Neural progenitor cell (in vitro differentiated cells): ENCODE results near the gene DUS1L. TPM values are rescaled to one million over a fixed set of nuclear protein-coding genes. Genes with fewer than 3 reads are reported as not detected.
A peak's percentile ranks its signal among the peaks of the same experiment; 100 is the strongest.

ENCODE experiments used
- DNase-seq: peaks from one replicate; pipeline ENCODE4 v3.0.0-alpha.2; 2016; ENCODE audit warnings: low spot score
- H2AFZ ChIP-seq: fragments of 200-600 bp; sonication (generic); replicated peaks from 2 replicates; pipeline ENCODE4 v1.6.1; 2016; ENCODE audit warnings: antibody characterized with exemption
- H3F3A ChIP-seq: fragments of 200-600 bp; sonication (generic); 2 replicates; pipeline ENCODE4 v1.6.1; 2016; ENCODE audit warnings: antibody characterized with exemption, low read depth
- H3K27ac ChIP-seq: fragments of 200-600 bp; sonication (generic); 2 replicates; pipeline ENCODE4 v1.5.1; 2016; ENCODE audit warnings: mild to moderate bottlenecking
- H3K27me3 ChIP-seq: fragments of 200-600 bp; sonication (generic); 2 replicates; pipeline ENCODE4 v1.6.1; 2016; ENCODE audit warnings: mild to moderate bottlenecking, moderate library complexity
- H3K36me3 ChIP-seq: fragments of 200-600 bp; sonication (generic); 2 replicates; pipeline ENCODE4 v1.5.1; 2016
- H3K4me1 ChIP-seq: fragments of 200-600 bp; sonication (generic); 2 replicates; pipeline ENCODE4 v1.6.1; 2016; ENCODE audit warnings: mixed run types
- H3K4me2 ChIP-seq: fragments of 200-600 bp; sonication (generic); 2 replicates; pipeline ENCODE4 v1.6.1; 2016
- H3K4me3 ChIP-seq: fragments of 200-600 bp; sonication (generic); 2 replicates; pipeline ENCODE4 v1.5.1; 2016
- H3K79me2 ChIP-seq: fragments of 200-600 bp; sonication (generic); 2 replicates; pipeline ENCODE4 v1.6.1; 2016; ENCODE audit warnings: low read depth
- H3K9ac ChIP-seq: fragments of 200-600 bp; sonication (generic); 2 replicates; pipeline ENCODE4 v1.6.1; 2016
- H3K9me3 ChIP-seq: fragments of 200-600 bp; sonication (generic); 2 replicates; pipeline ENCODE4 v1.5.1; 2016; ENCODE audit warnings: low read depth
- H4K20me1 ChIP-seq: fragments of 200-600 bp; sonication (generic); 2 replicates; pipeline ENCODE4 v1.6.1; 2016; ENCODE audit warnings: low read depth
- H3K27ac Mint-ChIP-seq: 3 replicates; pipeline ENCODE4 v1.8.0; 2021; ENCODE audit warnings: mixed read lengths
- H3K27me3 Mint-ChIP-seq: 2 replicates; pipeline ENCODE4 v1.8.0; 2022; ENCODE audit warnings: low read depth, mild to moderate bottlenecking, inconsistent platforms, moderate library complexity, mixed read lengths; ENCODE audit not compliant: insufficient read depth
- H3K36me3 Mint-ChIP-seq: 3 replicates; pipeline ENCODE4 v1.8.0; 2021; ENCODE audit warnings: mixed read lengths
- H3K4me1 Mint-ChIP-seq: 3 replicates; pipeline ENCODE4 v1.8.0; 2021; ENCODE audit warnings: mixed read lengths
- H3K4me3 Mint-ChIP-seq: 3 replicates; pipeline ENCODE4 v1.8.0; 2021; ENCODE audit warnings: mild to moderate bottlenecking, moderate library complexity, mixed read lengths
- H3K9me3 Mint-ChIP-seq: 3 replicates; pipeline ENCODE4 v1.8.0; 2020; ENCODE audit warnings: mixed read lengths
- EZH2 ChIP-seq: fragments of 200-600 bp; sonication (generic); IDR thresholded peaks from 2 replicates; pipeline ENCODE4 v1.6.1; 2017; ENCODE audit warnings: antibody characterized with exemption, mild to moderate bottlenecking, moderate library complexity
- EZH2phosphoT487 ChIP-seq: fragments of 200-600 bp; sonication (generic); IDR thresholded peaks from 2 replicates; pipeline ENCODE4 v1.6.1; 2017; ENCODE audit warnings: antibody characterized with exemption
- total RNA-seq: library from RNA; depleted of rRNA; stranded (reverse); fragments of >200 nt; gene quantifications from 2 replicates; pipeline ENCODE4 v1.2.3, GENCODE V29; 2015; ENCODE audit warnings: low replicate concordance
- TF ChIP-seq, protein P1 (sequence below): fragments of 200-600 bp; sonication (generic); IDR thresholded peaks from 2 replicates; pipeline ENCODE4 v1.5.1; 2017; ENCODE audit warnings: antibody characterized with exemption, mild to moderate bottlenecking

DUS1L gene
- total RNA-seq, 1 donor from 2014 or later: 54.5 TPM

DNA sequence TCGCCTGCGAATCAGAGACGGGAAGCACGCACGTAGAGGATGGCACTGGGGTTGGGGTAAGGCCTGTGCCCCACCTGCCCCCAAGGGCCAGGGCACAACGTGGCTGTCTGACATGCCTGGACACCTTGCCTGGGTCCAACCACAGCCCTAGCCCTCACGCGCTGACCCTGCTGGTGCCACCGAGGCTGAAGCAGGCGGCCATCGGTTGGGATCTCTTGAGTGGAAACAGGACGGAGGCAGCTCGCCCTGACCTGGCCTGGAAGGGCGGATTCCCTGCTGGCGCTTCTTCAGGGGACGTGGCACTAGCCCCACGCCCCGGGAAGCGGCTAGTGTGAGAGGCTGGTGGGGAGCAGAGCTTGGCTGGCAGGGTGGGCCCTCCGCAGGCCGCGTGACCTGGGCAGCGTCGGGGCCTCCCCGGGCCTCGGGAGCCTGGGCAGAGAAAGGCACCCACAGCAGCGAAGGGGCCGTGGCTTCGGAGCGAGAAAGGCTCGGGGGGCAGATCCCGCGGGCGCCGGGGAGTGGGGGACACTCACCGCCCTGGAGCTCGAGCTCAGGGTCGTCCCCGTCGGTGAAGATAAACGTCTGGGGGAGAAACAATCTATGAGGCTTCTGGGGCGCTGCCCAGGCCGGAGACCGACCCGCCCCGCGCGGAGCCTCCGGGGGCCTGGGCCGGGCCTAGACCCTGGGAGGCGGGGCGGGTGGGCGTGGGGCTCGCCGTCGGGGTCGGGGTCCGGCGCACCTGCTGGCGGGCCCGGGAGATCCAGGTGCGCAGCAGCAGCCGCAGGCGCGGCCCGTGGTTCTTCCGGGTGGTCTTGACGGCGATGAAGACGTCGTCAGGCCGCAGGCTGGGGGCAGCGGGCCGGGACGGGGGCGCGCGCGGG is 14.6 kb downstream of the DUS1L start:
- Histone ChIP-seq H3K4me2 (peak overlapping the region; percentile 97), H4K20me1 (peaks cover 16% of the 10 kb centered on the region), H2AFZ (no peak overlapping the region), H3F3A (peaks cover 3% of the 10 kb centered on the region), H3K27me3 (no peaks in the 10 kb centered on the region), H3K36me3 (no peaks in the 10 kb centered on the region), H3K4me3 (peak overlapping the region; percentile 98), H3K9me3 (no peaks in the 10 kb centered on the region), H3K79me2 (peaks cover 14% of the 10 kb centered on the region), H3K27ac (no peak overlapping the region), H3K4me1 (peaks cover 7% of the 10 kb centered on the region), H3K9ac (peak overlapping the region; percentile 52)
- no peak for DNase-seq
- peaks cover 4% of the 10 kb centered on the region for H3K27me3 Mint-ChIP-seq
- peak overlapping the region; percentile 90 for H3K4me3 Mint-ChIP-seq
- H3K36me3 Mint-ChIP-seq: peaks cover 6% of the 10 kb centered on the region
- TF ChIP-seq EZH2: no peak
- TF ChIP-seq, protein P1, sequence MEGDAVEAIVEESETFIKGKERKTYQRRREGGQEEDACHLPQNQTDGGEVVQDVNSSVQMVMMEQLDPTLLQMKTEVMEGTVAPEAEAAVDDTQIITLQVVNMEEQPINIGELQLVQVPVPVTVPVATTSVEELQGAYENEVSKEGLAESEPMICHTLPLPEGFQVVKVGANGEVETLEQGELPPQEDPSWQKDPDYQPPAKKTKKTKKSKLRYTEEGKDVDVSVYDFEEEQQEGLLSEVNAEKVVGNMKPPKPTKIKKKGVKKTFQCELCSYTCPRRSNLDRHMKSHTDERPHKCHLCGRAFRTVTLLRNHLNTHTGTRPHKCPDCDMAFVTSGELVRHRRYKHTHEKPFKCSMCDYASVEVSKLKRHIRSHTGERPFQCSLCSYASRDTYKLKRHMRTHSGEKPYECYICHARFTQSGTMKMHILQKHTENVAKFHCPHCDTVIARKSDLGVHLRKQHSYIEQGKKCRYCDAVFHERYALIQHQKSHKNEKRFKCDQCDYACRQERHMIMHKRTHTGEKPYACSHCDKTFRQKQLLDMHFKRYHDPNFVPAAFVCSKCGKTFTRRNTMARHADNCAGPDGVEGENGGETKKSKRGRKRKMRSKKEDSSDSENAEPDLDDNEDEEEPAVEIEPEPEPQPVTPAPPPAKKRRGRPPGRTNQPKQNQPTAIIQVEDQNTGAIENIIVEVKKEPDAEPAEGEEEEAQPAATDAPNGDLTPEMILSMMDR: no peak
- no peak for TF ChIP-seq EZH2phosphoT487
- peaks cover 6% of the 10 kb centered on the region for H3K4me1 Mint-ChIP-seq
- H3K27ac Mint-ChIP-seq: peak overlapping the region; percentile 81
- no peaks in the 10 kb centered on the region for H3K9me3 Mint-ChIP-seq

DNA sequence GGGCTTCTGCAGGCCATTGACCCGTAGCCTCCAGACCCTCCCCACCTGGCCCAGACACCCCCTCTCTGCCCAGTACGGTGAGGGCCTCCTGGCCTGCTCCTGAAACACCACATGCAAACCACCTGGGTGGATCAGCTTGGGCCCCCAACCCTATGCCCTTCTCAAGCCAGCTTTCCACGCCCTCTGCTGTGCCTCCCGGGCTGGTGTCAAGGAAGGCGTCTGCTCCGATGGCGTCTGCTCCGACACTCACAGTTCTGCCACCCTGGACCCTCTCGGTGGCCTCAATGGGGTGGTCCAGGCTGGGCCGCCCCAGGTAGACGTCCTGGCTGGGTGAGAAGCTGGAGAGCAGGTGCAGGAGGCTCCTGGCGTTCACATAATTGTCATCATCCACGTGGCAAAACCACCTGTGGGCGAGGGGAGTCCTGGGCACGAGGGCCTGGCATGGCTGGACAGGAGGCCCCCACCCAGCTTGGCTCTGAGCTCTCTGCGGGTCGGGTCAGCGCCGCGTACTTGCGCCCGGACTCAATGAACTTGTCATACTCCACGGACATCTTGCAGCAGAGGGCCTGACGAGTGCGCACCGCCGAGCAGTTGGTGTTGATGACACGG is 15.3 kb downstream of the DUS1L start:
- H3K79me2 ChIP-seq: peaks cover 14% of the 10 kb centered on the region
- no peak overlapping the region for H3K9ac ChIP-seq
- H3K27me3 ChIP-seq: no peaks in the 10 kb centered on the region
- H3K36me3 ChIP-seq: no peaks in the 10 kb centered on the region
- H3K4me2 ChIP-seq: peak overlapping the region; percentile 97
- peaks cover 6% of the 10 kb centered on the region for H3F3A ChIP-seq
- H3K36me3 Mint-ChIP-seq: peaks cover 6% of the 10 kb centered on the region
- H3K4me1 Mint-ChIP-seq: peaks cover 6% of the 10 kb centered on the region
- no peak overlapping the region for H3K4me3 ChIP-seq
- H3K4me3 Mint-ChIP-seq: peak overlapping the region; percentile 90
- H3K4me1 ChIP-seq: peaks cover 7% of the 10 kb centered on the region
- peaks cover 4% of the 10 kb centered on the region for H3K27me3 Mint-ChIP-seq
- H4K20me1 ChIP-seq: peaks cover 10% of the 10 kb centered on the region
- H2AFZ ChIP-seq: no peak overlapping the region
- no peak overlapping the region for H3K27ac ChIP-seq
- TF ChIP-seq EZH2phosphoT487 (no peak), EZH2 (no peak)
- TF ChIP-seq, protein P1: no peak
- DNase-seq: no peak
- no peak overlapping the region for H3K27ac Mint-ChIP-seq
- no peaks in the 10 kb centered on the region for H3K9me3 Mint-ChIP-seq
- no peaks in the 10 kb centered on the region for H3K9me3 ChIP-seq

DNA sequence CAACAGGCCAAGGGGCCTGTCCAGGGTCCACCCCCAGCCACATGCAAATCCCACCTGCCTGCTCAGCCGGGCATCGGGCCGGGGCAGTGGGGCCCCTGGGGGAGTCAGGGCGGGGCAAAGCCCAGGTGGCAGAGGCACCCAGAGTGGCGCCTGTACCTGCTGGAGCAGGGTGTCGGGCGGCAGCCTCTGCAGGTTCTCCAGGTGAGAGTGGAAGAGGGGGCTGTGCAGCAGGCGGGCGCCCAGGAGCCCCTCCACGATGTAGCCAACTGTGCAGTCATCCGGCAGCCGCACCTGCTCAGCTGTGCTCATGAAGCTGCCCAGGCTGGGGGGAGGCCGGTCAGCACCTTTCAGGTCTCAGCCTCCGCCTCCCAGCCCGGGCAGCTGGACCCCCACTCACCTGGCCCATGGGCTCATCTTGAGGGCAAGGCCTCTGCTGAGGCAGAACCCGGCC is 16.1 kb downstream of the DUS1L start:
- Histone ChIP-seq H3K36me3 (no peaks in the 10 kb centered on the region), H3K27ac (no peak overlapping the region), H3K4me3 (no peak overlapping the region), H3K4me2 (no peak overlapping the region), H2AFZ (no peak overlapping the region), H3K27me3 (no peaks in the 10 kb centered on the region), H3K4me1 (peaks cover 7% of the 10 kb centered on the region), H3K9ac (no peak overlapping the region), H4K20me1 (peaks cover 10% of the 10 kb centered on the region), H3K9me3 (no peaks in the 10 kb centered on the region), H3F3A (peaks cover 6% of the 10 kb centered on the region), H3K79me2 (peaks cover 14% of the 10 kb centered on the region)
- H3K4me1 Mint-ChIP-seq: peaks cover 6% of the 10 kb centered on the region
- H3K36me3 Mint-ChIP-seq: peaks cover 6% of the 10 kb centered on the region
- no peak for DNase-seq
- H3K9me3 Mint-ChIP-seq: no peaks in the 10 kb centered on the region
- H3K27me3 Mint-ChIP-seq: peaks cover 4% of the 10 kb centered on the region
- TF ChIP-seq EZH2 (no peak), EZH2phosphoT487 (no peak)
- TF ChIP-seq, protein P1: no peak
- H3K4me3 Mint-ChIP-seq: peak overlapping the region; percentile 90
- no peak overlapping the region for H3K27ac Mint-ChIP-seq
